K562 (cell line): ENCODE results near the gene C7orf57. TPM values are rescaled to one million over a fixed set of nuclear protein-coding genes. Genes with fewer than 3 reads are reported as not detected.

ENCODE experiments used
- FUS ChIP-seq: fragments of 200-400 bp; formaldehyde crosslinking; optimal IDR thresholded peaks from 2 replicates; pipeline ENCODE3; 2017; ENCODE audit warnings: low read depth, low read length
- GTF2E2 ChIP-seq: fragments of 200-800 bp; sonication (Bioruptor generic); IDR thresholded peaks from 2 replicates; pipeline ENCODE4 v1.6.1; 2016; ENCODE audit warnings: missing genetic modification characterization, missing compliant biosample characterization
- KLF1 ChIP-seq: fragments of 450-650 bp; IDR thresholded peaks from 2 replicates; pipeline ENCODE4 v1.6.1; 2016; ENCODE audit warnings: missing genetic modification characterization, missing compliant biosample characterization
- NFE2L1 ChIP-seq: fragments of 450-650 bp; IDR thresholded peaks from 2 replicates; pipeline ENCODE4 v1.6.1; 2016; ENCODE audit warnings: missing genetic modification characterization, low read depth, mild to moderate bottlenecking, missing compliant biosample characterization, moderate library complexity, borderline replicate concordance
- NUFIP1 ChIP-seq: fragments of 450-650 bp; IDR thresholded peaks from 2 replicates; pipeline ENCODE4 v1.6.1; 2018; ENCODE audit not compliant: partially characterized antibody
- RBM17 ChIP-seq: fragments of 200-400 bp; formaldehyde crosslinking; IDR thresholded peaks from 2 replicates; pipeline ENCODE4 v1.6.1; 2017; ENCODE audit warnings: low read depth, mild to moderate bottlenecking, low read length, borderline replicate concordance
- ZNF436 ChIP-seq: fragments of 250-450, 450-650 bp; sonication (Bioruptor Pico); formaldehyde crosslinking; IDR thresholded peaks from 2 replicates; pipeline ENCODE4 v1.7.0; 2020; ENCODE audit warnings: mild to moderate bottlenecking
- polyA plus RNA-seq, 8 experiments: library from polyadenylated mRNA; depleted of rRNA in 4 of 8; stranded (reverse) in 5 of 8; unstranded in 3 of 8; fragments of >200 nt; fragmentation: Nextera tagmentation in 2 of 8; fragmentation: Illumina TruSeq in 1 of 8; extraction: Ambion mirVana in 2 of 8; extraction: Trizol in 1 of 8; gene quantifications; 2 replicates each; pipeline versions ENCODE4 v1.2.1 to v1.2.3, GENCODE V29; 2011 to 2014; ENCODE audit warnings: inconsistent platforms in 1 of 8, missing spikeins in 1 of 8
- total RNA-seq, 7 experiments: library from RNA; depleted of rRNA in 6 of 7; stranded (reverse); fragments of >200 nt in 6 of 7; fragmentation: Illumina TruSeq in 2 of 7; extraction: Trizol in 2 of 7; gene quantifications; 2 replicates each; pipeline versions ENCODE4 v1.2.1 to v1.2.3, GENCODE V29; 2011 to 2021; ENCODE audit warnings: low replicate concordance in 1 of 7
- TF ChIP-seq, protein P1 (sequence below): sonication (generic); formaldehyde crosslinking; IDR thresholded peaks from 2 replicates; pipeline ENCODE4 v1.8.0; 2022; ENCODE audit warnings: missing genetic modification reagents, mild to moderate bottlenecking, borderline replicate concordance
- TF ChIP-seq, protein P2 (sequence below): sonication (generic); formaldehyde crosslinking; IDR thresholded peaks from 2 replicates; pipeline ENCODE4 v1.8.1; 2022; ENCODE audit warnings: missing genetic modification reagents
- TF ChIP-seq, protein P3 (sequence below), 2 experiments: fragments of 450-650 bp; IDR thresholded peaks; 2 replicates each; pipeline ENCODE4 v1.6.1; 2018; ENCODE audit warnings: mild to moderate bottlenecking in 2 of 2, low read depth in 1 of 2; ENCODE audit not compliant: partially characterized antibody in 2 of 2

The C7orf57 gene
- total and polyA plus RNA-seq, 9 of the 15 experiments (the other 6 are each of a cell fraction or from before 2014, with no cell fraction given): not detected

DNA sequence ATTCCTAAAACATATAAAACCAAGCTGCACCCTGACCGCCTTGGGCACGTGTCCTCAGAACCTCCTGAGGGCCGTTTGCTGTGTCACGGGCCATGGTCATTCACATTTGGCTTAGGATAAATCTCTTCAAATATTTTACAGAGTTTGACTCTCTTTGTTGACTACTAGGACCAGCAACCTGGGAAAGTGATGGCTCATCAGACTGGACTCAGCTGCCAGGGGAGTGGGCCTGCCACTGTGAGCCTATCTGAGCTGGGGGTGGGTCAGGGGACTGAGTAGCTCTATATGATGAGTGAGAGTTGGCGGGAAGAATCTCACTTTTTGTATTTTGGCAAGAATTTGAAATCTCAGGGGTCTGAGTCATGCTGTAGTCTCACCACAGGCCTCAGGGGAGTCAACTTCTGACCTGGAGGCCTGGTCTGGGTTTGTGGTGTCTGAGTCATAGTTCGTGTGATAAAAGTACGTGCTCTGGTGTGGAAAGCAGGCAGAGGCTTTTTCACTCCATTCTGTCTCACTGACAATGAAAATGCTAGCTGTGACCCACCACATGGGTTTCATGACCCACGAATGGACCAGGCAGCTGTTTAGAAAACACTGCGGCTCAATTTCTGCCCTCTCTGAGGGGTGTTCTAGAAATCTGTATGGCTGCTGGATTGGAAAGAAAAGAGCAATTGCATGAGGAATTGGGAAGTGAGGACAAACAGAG is 49.5 kb downstream of the C7orf57 start (continued):
- TF ChIP-seq RBM17 (no peak), NUFIP1 (no peak), FUS (no peak), GTF2E2 (no peak), ZNF436 (CRISPR knock-in tag) (no peak), KLF1 (no peak), NFE2L1 (tag) (no peak)
- TF ChIP-seq, protein P1, sequence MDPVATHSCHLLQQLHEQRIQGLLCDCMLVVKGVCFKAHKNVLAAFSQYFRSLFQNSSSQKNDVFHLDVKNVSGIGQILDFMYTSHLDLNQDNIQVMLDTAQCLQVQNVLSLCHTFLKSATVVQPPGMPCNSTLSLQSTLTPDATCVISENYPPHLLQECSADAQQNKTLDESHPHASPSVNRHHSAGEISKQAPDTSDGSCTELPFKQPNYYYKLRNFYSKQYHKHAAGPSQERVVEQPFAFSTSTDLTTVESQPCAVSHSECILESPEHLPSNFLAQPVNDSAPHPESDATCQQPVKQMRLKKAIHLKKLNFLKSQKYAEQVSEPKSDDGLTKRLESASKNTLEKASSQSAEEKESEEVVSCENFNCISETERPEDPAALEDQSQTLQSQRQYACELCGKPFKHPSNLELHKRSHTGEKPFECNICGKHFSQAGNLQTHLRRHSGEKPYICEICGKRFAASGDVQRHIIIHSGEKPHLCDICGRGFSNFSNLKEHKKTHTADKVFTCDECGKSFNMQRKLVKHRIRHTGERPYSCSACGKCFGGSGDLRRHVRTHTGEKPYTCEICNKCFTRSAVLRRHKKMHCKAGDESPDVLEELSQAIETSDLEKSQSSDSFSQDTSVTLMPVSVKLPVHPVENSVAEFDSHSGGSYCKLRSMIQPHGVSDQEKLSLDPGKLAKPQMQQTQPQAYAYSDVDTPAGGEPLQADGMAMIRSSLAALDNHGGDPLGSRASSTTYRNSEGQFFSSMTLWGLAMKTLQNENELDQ (CRISPR knock-in tag): no peak
- TF ChIP-seq, protein P2, sequence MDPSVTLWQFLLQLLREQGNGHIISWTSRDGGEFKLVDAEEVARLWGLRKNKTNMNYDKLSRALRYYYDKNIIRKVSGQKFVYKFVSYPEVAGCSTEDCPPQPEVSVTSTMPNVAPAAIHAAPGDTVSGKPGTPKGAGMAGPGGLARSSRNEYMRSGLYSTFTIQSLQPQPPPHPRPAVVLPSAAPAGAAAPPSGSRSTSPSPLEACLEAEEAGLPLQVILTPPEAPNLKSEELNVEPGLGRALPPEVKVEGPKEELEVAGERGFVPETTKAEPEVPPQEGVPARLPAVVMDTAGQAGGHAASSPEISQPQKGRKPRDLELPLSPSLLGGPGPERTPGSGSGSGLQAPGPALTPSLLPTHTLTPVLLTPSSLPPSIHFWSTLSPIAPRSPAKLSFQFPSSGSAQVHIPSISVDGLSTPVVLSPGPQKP: no peak
- TF ChIP-seq, protein P3, sequence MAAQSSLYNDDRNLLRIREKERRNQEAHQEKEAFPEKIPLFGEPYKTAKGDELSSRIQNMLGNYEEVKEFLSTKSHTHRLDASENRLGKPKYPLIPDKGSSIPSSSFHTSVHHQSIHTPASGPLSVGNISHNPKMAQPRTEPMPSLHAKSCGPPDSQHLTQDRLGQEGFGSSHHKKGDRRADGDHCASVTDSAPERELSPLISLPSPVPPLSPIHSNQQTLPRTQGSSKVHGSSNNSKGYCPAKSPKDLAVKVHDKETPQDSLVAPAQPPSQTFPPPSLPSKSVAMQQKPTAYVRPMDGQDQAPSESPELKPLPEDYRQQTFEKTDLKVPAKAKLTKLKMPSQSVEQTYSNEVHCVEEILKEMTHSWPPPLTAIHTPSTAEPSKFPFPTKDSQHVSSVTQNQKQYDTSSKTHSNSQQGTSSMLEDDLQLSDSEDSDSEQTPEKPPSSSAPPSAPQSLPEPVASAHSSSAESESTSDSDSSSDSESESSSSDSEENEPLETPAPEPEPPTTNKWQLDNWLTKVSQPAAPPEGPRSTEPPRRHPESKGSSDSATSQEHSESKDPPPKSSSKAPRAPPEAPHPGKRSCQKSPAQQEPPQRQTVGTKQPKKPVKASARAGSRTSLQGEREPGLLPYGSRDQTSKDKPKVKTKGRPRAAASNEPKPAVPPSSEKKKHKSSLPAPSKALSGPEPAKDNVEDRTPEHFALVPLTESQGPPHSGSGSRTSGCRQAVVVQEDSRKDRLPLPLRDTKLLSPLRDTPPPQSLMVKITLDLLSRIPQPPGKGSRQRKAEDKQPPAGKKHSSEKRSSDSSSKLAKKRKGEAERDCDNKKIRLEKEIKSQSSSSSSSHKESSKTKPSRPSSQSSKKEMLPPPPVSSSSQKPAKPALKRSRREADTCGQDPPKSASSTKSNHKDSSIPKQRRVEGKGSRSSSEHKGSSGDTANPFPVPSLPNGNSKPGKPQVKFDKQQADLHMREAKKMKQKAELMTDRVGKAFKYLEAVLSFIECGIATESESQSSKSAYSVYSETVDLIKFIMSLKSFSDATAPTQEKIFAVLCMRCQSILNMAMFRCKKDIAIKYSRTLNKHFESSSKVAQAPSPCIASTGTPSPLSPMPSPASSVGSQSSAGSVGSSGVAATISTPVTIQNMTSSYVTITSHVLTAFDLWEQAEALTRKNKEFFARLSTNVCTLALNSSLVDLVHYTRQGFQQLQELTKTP (IDR thresholded peaks at IDR 0.05; ENCODE audit: low read depth in 1 of 2, partially characterized antibody in 2 of 2): no peak
